Adrenal gland (tissue), 5 donors: ENCODE data around the gene DDC.
"Not testable (repeated sequence)": the region's sequence is repeated elsewhere in the genome, so short reads cannot be mapped to it uniquely, and the experiment has no call there.

Source experiments
- POLR2A ChIP-seq, 2 donors: fragments of 450-650 bp; IDR thresholded peaks; one replicate each; pipeline ENCODE4 v1.6.1; 2017; ENCODE audit warnings: antibody characterized with exemption in 2 of 2, mild to moderate bottlenecking in 2 of 2, moderate library complexity in 1 of 2
- TF ChIP-seq, protein P1 (sequence below), 6 experiments: fragments of 450-650 bp in 4 of 6; fragments of 200-600 bp in 2 of 6; sonication (generic) in 1 of 6; IDR thresholded peaks; 1 replicate in 5 of 6; 2 replicates in 1 of 6; pipeline versions ENCODE4 v1.5.1 to v1.8.0; 2016 to 2021; ENCODE audit warnings: antibody characterized with exemption in 6 of 6, mild to moderate bottlenecking in 2 of 6, moderate library complexity in 1 of 6
- donor health status: DM: no; HTN: no; CAD: no.

DNA sequence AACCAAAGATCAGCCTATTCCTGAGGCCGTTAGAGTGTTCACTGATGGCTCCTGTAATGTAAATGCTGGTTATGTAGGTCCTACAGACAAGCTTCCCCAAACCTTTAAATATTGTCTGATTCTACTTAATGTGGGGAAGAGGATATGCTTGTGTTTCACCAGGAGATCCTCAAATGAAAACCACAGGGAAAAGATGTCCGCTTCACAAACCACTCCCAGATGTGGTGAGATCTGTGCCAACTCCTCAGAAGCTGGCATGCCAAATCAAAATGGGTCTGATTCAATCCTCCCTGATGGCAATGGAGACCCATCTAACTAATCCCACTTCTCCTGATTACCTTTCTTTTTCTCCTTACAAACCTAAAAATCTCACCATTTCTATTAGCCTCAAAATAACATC lies 15.5 kb upstream of the DDC start:
- not testable (repeated sequence) for TF ChIP-seq POLR2A (IDR thresholded peaks at IDR 0.05)
- TF ChIP-seq, protein P1, sequence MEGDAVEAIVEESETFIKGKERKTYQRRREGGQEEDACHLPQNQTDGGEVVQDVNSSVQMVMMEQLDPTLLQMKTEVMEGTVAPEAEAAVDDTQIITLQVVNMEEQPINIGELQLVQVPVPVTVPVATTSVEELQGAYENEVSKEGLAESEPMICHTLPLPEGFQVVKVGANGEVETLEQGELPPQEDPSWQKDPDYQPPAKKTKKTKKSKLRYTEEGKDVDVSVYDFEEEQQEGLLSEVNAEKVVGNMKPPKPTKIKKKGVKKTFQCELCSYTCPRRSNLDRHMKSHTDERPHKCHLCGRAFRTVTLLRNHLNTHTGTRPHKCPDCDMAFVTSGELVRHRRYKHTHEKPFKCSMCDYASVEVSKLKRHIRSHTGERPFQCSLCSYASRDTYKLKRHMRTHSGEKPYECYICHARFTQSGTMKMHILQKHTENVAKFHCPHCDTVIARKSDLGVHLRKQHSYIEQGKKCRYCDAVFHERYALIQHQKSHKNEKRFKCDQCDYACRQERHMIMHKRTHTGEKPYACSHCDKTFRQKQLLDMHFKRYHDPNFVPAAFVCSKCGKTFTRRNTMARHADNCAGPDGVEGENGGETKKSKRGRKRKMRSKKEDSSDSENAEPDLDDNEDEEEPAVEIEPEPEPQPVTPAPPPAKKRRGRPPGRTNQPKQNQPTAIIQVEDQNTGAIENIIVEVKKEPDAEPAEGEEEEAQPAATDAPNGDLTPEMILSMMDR (IDR thresholded peaks at IDR 0.05): not testable (repeated sequence)
